Type B pancreatic cell (in vitro differentiated cells): Measurements from ENCODE around the gene LRRC55. TPM values are rescaled to one million over a fixed set of nuclear protein-coding genes. Genes with fewer than 3 reads are reported as not detected.

Experiments
- DNase-seq: peaks from one replicate; pipeline ENCODE4 v3.0.0; 2021; ENCODE audit warnings: mixed read lengths; ENCODE audit not compliant: unreplicated experiment; ENCODE audit errors: extremely low spot score
- H3K27ac Mint-ChIP-seq: 2 replicates; pipeline ENCODE4 v1.8.0; 2021; ENCODE audit warnings: mild to moderate bottlenecking, mixed read lengths
- H3K27me3 Mint-ChIP-seq: 2 replicates; pipeline ENCODE4 v1.8.0; 2021; ENCODE audit warnings: mixed read lengths
- H3K36me3 Mint-ChIP-seq: 2 replicates; pipeline ENCODE4 v1.8.0; 2021; ENCODE audit warnings: mixed read lengths
- H3K4me1 Mint-ChIP-seq: one replicate; pipeline ENCODE4 v1.8.0; 2021; ENCODE audit warnings: mixed read lengths; ENCODE audit not compliant: unreplicated experiment
- H3K4me3 Mint-ChIP-seq: 2 replicates; pipeline ENCODE4 v1.8.0; 2021; ENCODE audit warnings: mild to moderate bottlenecking, mixed read lengths
- H3K9me3 Mint-ChIP-seq: 2 replicates; pipeline ENCODE4 v1.8.0; 2021; ENCODE audit warnings: mixed read lengths
- CTCF ChIP-seq: fragments of 200-600 bp; sonication (generic); conservative IDR thresholded peaks from 2 replicates; pipeline ENCODE4 v1.5.0; 2021; ENCODE audit warnings: antibody characterized with exemption, mild to moderate bottlenecking
- total RNA-seq: library from RNA; stranded (reverse); gene quantifications from 2 replicates; pipeline ENCODE4 v1.2.1, GENCODE V29; 2021; ENCODE audit warnings: low replicate concordance

The LRRC55 gene
- total RNA-seq, 1 donor from 2014 or later, result 2.9 TPM

GRCh38 chr11:57150454-57150917, 31.3 kb upstream of the LRRC55 start:
- Mint-ChIP-seq H3K4me1 (peaks cover 7% of the 10 kb centered on the region), H3K4me3 (no peak overlapping the region), H3K27me3 (no peaks in the 10 kb centered on the region), H3K36me3 (no peaks in the 10 kb centered on the region), H3K9me3 (no peaks in the 10 kb centered on the region), H3K27ac (no peak overlapping the region)
- TF ChIP-seq CTCF, result no peak
- no peak for DNase-seq

GRCh38 chr11:57152134-57152533, 29.6 kb upstream of the LRRC55 start:
- TF ChIP-seq CTCF, result no peak
- no peak for DNase-seq
- H3K27me3 Mint-ChIP-seq, result no peaks in the 10 kb centered on the region
- H3K36me3 Mint-ChIP-seq, result no peaks in the 10 kb centered on the region
- H3K9me3 Mint-ChIP-seq, result no peaks in the 10 kb centered on the region
- H3K4me1 Mint-ChIP-seq, result peaks cover 12% of the 10 kb centered on the region
- no peak overlapping the region for H3K27ac Mint-ChIP-seq
- no peak overlapping the region for H3K4me3 Mint-ChIP-seq

- peaks cover 12% of the 10 kb centered on the region for H3K4me1 Mint-ChIP-seq
- H3K9me3 Mint-ChIP-seq, result no peaks in the 10 kb centered on the region
- TF ChIP-seq CTCF, result no peak
- no peaks in the 10 kb centered on the region for H3K36me3 Mint-ChIP-seq
- no peaks in the 10 kb centered on the region for H3K27me3 Mint-ChIP-seq
- DNase-seq, result no peak
- no peak overlapping the region for H3K27ac Mint-ChIP-seq
- no peak overlapping the region for H3K4me3 Mint-ChIP-seq
Observed at GRCh38 chr11:57153448-57153847, 28.3 kb upstream of the LRRC55 start.

- H3K27ac Mint-ChIP-seq, result no peak overlapping the region
- H3K27me3 Mint-ChIP-seq, result no peaks in the 10 kb centered on the region
- H3K36me3 Mint-ChIP-seq, result no peaks in the 10 kb centered on the region
- no peak for DNase-seq
- peaks cover 12% of the 10 kb centered on the region for H3K4me1 Mint-ChIP-seq
- H3K9me3 Mint-ChIP-seq, result no peaks in the 10 kb centered on the region
- H3K4me3 Mint-ChIP-seq, result no peak overlapping the region
- no peak for TF ChIP-seq CTCF
Observed at GRCh38 chr11:57154739-57155138, 27.0 kb upstream of the LRRC55 start.

GRCh38 chr11:57155400-57155799, 26.4 kb upstream of the LRRC55 start:
- Mint-ChIP-seq H3K4me1 (peaks cover 12% of the 10 kb centered on the region), H3K9me3 (no peaks in the 10 kb centered on the region), H3K27ac (no peak overlapping the region), H3K36me3 (no peaks in the 10 kb centered on the region), H3K27me3 (no peaks in the 10 kb centered on the region), H3K4me3 (no peak overlapping the region)
- DNase-seq, result no peak
- no peak for TF ChIP-seq CTCF
